ENCODE data around the gene RGS5.

DNA sequence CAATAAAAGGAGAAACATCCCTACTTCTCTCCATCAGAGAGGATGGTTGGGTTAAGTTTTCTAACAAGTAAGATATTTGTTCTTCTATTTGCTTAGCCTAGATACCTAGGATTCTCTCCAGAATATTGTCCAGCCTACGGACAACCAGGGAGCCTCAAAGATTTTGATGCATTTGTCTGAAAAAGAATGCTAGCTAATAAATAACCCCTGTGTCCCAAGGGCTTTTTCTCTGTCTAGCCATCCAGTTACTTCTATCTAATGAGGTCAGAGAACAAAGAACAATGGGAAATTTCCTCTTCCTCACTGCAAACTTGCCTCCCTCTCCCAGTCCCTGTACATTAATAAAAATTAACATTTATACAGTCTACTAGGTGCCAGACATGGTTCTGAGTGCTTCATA, 810 bp downstream of the RGS5 start:
- TF ChIP-seq, protein P1, sequence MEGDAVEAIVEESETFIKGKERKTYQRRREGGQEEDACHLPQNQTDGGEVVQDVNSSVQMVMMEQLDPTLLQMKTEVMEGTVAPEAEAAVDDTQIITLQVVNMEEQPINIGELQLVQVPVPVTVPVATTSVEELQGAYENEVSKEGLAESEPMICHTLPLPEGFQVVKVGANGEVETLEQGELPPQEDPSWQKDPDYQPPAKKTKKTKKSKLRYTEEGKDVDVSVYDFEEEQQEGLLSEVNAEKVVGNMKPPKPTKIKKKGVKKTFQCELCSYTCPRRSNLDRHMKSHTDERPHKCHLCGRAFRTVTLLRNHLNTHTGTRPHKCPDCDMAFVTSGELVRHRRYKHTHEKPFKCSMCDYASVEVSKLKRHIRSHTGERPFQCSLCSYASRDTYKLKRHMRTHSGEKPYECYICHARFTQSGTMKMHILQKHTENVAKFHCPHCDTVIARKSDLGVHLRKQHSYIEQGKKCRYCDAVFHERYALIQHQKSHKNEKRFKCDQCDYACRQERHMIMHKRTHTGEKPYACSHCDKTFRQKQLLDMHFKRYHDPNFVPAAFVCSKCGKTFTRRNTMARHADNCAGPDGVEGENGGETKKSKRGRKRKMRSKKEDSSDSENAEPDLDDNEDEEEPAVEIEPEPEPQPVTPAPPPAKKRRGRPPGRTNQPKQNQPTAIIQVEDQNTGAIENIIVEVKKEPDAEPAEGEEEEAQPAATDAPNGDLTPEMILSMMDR (IDR thresholded peaks at IDR 0.05), result no peak
- TF ChIP-seq POLR2A (IDR thresholded peaks at IDR 0.05), result no peak
